Peyer's patch (tissue), 4 donors: ENCODE results near the gene NCKIPSD. TPM values are rescaled to one million over a fixed set of nuclear protein-coding genes. Genes with fewer than 3 reads are reported as not detected.

Experiments
- DNase-seq, 3 donors: peaks; one replicate each; pipeline ENCODE4 v3.0.0-alpha.2; 2017 to 2019
- H3K27ac ChIP-seq, 4 donors: fragments of 200-600 bp; sonication (generic); one replicate each; pipeline ENCODE4 v1.5.1; 2016 to 2019
- H3K27me3 ChIP-seq, 2 donors: fragments of 200-600 bp; sonication (generic); one replicate each; pipeline ENCODE4 v1.5.1; 2019
- H3K36me3 ChIP-seq, 3 donors: fragments of 200-600 bp; sonication (generic); one replicate each; pipeline ENCODE4 v1.5.1; 2016 to 2019
- H3K4me1 ChIP-seq, 4 donors: fragments of 200-600 bp; sonication (generic); one replicate each; pipeline ENCODE4 v1.5.1; 2016 to 2019
- H3K4me3 ChIP-seq, 4 donors: fragments of 200-600 bp; sonication (generic); 1 replicate in 3 of 4; 2 replicates in 1 of 4; pipeline ENCODE4 v1.5.1; 2016 to 2019; ENCODE audit warnings: mild to moderate bottlenecking in 1 of 4
- H3K9me3 ChIP-seq, 4 donors: fragments of 200-600 bp; sonication (generic); one replicate each; pipeline ENCODE4 v1.5.1; 2016 to 2019; ENCODE audit warnings: mild to moderate bottlenecking in 1 of 4
- POLR2A ChIP-seq, 2 donors: fragments of 450-650 bp; IDR thresholded peaks; one replicate each; pipeline ENCODE4 v1.5.1; 2017; ENCODE audit warnings: antibody characterized with exemption in 2 of 2, mild to moderate bottlenecking in 2 of 2, moderate library complexity in 2 of 2
- total RNA-seq, 4 donors: library from RNA; depleted of rRNA; stranded (reverse); fragments of >200 nt; gene quantifications; one replicate each; pipeline ENCODE4 v1.1.0, GENCODE V29; 2016
- TF ChIP-seq, protein P1 (sequence below), 6 experiments: fragments of 450-650 bp in 4 of 6; fragments of 200-600 bp in 2 of 6; sonication (generic) in 1 of 6; IDR thresholded peaks; one replicate each; pipeline ENCODE4 v1.5.1; 2017 to 2019; ENCODE audit warnings: antibody characterized with exemption in 6 of 6, mild to moderate bottlenecking in 3 of 6, moderate library complexity in 1 of 6

The NCKIPSD gene
- total RNA-seq, 4 donors from 2014 or later, result 35.7 to 66.8 (median 64.4) TPM

DNA sequence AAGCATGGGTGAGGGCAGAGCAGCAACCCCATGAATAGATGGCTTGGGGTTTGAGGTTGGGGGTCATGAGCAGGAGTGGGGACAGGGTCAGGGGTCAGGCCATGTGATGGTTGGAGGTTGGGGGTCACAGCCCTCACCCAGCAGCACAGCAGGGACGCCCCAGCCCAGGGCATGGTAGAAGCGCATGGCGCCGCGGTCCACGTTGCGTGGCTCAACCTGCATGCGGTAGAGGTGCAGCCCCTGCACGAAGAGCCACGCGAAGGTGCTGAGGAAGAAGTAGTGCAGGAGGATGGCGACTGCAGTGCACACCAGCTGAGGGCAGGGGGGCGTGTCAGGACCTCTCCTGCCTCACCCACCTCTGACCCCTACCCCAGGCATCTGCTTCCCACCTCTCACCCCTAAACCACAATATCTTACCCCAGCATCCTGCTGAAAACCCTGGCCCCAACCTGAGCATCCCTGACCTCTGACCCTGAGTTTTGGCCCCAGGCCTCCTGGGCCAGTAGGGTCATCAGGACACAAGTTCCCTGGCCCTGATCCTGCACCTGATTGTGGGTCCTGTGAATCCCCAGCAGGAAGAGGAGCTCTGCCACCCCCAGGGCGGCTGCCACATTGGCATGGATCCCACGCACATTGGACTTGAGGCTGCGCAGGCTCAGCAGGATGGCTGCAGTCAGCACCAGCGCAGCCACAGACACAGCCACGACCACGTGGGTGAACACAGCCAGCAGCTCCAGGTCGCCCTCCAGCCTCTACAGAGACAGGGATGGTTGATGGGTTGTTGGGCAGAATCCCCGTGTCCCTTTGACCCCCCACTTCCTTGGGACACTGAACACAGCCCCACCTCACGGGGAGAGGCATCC, 40.6 kb downstream of the NCKIPSD start:
- Histone ChIP-seq H3K36me3 (no peaks in the 10 kb centered on the region), H3K9me3 (no peaks in the 10 kb centered on the region), H3K27me3 (no peaks in the 10 kb centered on the region), H3K27ac (no peak overlapping the region), H3K4me1 (no peaks in the 10 kb centered on the region), H3K4me3 (no peak overlapping the region)
- no peak for DNase-seq
- no peak for TF ChIP-seq POLR2A (IDR thresholded peaks at IDR 0.05)
- TF ChIP-seq, protein P1, sequence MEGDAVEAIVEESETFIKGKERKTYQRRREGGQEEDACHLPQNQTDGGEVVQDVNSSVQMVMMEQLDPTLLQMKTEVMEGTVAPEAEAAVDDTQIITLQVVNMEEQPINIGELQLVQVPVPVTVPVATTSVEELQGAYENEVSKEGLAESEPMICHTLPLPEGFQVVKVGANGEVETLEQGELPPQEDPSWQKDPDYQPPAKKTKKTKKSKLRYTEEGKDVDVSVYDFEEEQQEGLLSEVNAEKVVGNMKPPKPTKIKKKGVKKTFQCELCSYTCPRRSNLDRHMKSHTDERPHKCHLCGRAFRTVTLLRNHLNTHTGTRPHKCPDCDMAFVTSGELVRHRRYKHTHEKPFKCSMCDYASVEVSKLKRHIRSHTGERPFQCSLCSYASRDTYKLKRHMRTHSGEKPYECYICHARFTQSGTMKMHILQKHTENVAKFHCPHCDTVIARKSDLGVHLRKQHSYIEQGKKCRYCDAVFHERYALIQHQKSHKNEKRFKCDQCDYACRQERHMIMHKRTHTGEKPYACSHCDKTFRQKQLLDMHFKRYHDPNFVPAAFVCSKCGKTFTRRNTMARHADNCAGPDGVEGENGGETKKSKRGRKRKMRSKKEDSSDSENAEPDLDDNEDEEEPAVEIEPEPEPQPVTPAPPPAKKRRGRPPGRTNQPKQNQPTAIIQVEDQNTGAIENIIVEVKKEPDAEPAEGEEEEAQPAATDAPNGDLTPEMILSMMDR (IDR thresholded peaks at IDR 0.05), result no peak

DNA sequence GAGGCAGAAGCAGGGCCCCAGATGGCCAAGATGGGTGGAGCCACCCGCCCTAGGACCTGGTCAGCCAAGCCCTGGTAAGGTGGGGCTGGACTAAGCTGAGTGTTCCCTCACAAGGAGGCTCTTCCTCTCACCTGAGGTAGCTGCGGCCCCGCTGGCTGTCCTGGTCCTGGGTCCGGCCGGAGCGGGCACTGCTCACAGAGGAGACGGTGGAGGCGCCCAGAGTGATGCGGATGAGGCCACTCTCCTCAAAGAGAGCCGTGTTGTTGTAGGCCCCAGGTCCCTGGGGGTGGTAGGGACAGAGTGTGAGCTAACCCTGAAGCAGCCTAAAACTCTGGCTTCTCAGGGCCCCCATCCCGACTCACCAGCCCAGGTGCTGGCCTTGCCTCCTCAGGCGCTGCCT, 43.1 kb downstream of the NCKIPSD start:
- H3K27ac ChIP-seq, result no peak overlapping the region
- H3K36me3 ChIP-seq, result no peaks in the 10 kb centered on the region
- TF ChIP-seq, protein P1 (IDR thresholded peaks at IDR 0.05), result no peak
- TF ChIP-seq POLR2A (IDR thresholded peaks at IDR 0.05), result no peak

DNA sequence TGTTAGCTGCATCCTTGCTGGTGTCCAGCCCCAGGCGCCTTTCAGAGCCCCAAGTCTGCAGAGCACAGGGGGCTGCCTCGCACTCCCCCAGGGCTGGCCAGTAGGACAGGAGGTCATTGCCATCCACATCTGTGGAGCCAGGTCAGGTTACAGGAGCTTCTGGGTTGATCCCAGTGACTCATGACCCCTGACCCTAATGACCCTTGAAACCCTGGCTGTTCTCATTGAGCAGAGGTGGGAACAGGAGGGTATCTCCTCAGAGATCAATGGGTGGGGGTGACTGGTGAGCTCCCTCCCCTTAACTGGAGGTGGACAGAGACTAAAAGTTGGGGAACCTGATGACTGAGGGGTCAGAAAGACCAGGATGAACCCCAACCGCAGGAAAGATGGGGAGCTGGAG, 44.3 kb downstream of the NCKIPSD start:
- Histone ChIP-seq H3K9me3 (no peaks in the 10 kb centered on the region), H3K4me1 (peaks cover 0 to 3% (median 0%) of the 10 kb centered on the region in 4 donors)
- no peak for TF ChIP-seq POLR2A (IDR thresholded peaks at IDR 0.05)
- TF ChIP-seq, protein P1 (IDR thresholded peaks at IDR 0.05), result no peak

More for the DNA sequence above, 43.1 kb downstream of the NCKIPSD start:
- no peak for DNase-seq
- Histone ChIP-seq H3K9me3 (no peaks in the 10 kb centered on the region), H3K27me3 (no peaks in the 10 kb centered on the region), H3K4me1 (no peaks in the 10 kb centered on the region), H3K4me3 (no peak overlapping the region)

DNA sequence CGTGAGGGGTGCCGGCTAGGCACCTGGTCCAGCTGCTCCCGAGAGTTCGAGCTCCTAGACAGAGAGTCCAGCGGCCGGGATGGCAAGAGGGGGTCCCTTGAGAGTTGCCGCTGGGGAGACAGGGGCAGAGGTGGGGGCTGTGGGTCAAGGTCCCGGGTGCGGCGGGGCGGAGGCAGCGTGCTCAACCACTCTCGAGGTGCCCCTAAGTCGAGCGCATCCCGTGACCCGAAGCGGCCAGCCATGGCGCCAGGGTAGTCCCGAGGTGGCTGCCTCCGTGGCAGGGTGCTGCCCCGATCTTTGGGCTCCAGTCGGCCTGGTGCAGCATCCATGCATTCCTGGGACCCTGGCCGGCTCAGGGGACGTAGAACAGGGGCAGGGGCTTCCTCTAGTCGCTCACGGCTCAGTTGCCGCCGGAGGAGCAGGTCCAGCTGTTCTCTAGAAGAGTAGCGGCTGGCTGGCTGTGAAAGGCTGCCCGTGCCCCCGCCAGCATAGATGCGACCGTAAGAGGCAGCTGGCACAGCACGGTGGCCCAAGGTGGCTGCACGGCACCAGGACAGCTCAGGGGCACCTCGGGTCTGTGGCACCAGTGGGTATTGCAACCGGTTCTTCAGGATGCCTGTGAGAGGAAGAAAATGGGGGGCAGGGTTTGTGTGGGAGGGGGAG, 45.6 kb downstream of the NCKIPSD start:
- Histone ChIP-seq H3K4me3 (no peak overlapping the region), H3K36me3 (no peaks in the 10 kb centered on the region), H3K27ac (no peak overlapping the region), H3K27me3 (no peaks in the 10 kb centered on the region), H3K4me1 (peaks cover 0 to 8% (median 2%) of the 10 kb centered on the region in 4 donors), H3K9me3 (no peaks in the 10 kb centered on the region)
- TF ChIP-seq, protein P1 (IDR thresholded peaks at IDR 0.05), result no peak
- TF ChIP-seq POLR2A (IDR thresholded peaks at IDR 0.05), result no peak
- DNase-seq, result no peak

More for the DNA sequence above, 44.3 kb downstream of the NCKIPSD start:
- H3K4me3 ChIP-seq, result no peak overlapping the region
- no peaks in the 10 kb centered on the region for H3K27me3 ChIP-seq
- no peak for DNase-seq
- H3K27ac ChIP-seq, result no peak overlapping the region
- H3K36me3 ChIP-seq, result no peaks in the 10 kb centered on the region

DNA sequence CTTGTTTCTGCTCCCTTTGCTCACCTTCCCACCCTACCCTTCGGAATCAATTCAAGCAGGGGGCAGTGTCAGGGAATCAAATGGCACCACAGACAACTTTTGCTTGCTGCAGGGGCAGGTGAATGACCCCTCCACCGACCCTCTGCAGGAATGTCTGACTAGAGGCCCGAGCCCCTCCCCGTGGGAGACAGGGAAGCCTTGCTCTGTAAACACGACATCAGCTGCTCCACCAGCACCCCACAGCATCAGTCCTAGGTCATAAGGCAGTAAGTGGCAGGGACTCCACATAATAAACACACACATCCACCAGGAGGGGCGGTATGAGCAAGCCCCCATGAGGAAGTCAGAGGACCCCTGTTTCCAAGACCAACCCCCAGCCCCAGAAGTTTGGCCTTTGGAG, 48.4 kb downstream of the NCKIPSD start:
- Histone ChIP-seq H3K9me3 (no peaks in the 10 kb centered on the region), H3K27ac (peak overlapping the region in 1 of 4 donors; percentile 5), H3K36me3 (peaks cover 0 to 6% (median 0%) of the 10 kb centered on the region in 3 donors), H3K4me3 (no peak overlapping the region), H3K27me3 (no peaks in the 10 kb centered on the region), H3K4me1 (peaks cover 0 to 22% (median 4%) of the 10 kb centered on the region in 4 donors)
- DNase-seq, result no peak
- TF ChIP-seq, protein P1 (IDR thresholded peaks at IDR 0.05), result no peak
- no peak for TF ChIP-seq POLR2A (IDR thresholded peaks at IDR 0.05)
